K562 (cell line): ENCODE data around the gene MEIS1. TPM values are rescaled to one million over a fixed set of nuclear protein-coding genes. Genes with fewer than 3 reads are reported as not detected.

Experiments used
- ASH1L ChIP-seq: fragments of 450-650 bp; IDR thresholded peaks from 2 replicates; pipeline ENCODE4 v1.6.1; 2018; ENCODE audit warnings: borderline replicate concordance, mild to moderate bottlenecking, low read depth; ENCODE audit not compliant: partially characterized antibody
- ESRRA ChIP-seq: fragments of 450-650 bp; IDR thresholded peaks from 2 replicates; pipeline ENCODE4 v1.6.1; 2014; ENCODE audit warnings: low read depth, mild to moderate bottlenecking, moderate library complexity, borderline replicate concordance
- NR1H2 ChIP-seq: sonication (generic); formaldehyde crosslinking; IDR thresholded peaks from 2 replicates; pipeline ENCODE4 v1.4.0; 2020; ENCODE audit warnings: mild to moderate bottlenecking, missing genetic modification reagents
- RBFOX2 ChIP-seq: fragments of 200-400 bp; formaldehyde crosslinking; IDR thresholded peaks from 2 replicates; pipeline ENCODE4 v1.6.1; 2017; ENCODE audit warnings: low read depth, mild to moderate bottlenecking, low read length, moderate library complexity
- RUNX1 ChIP-seq: sonication (generic); IDR thresholded peaks from 2 replicates; pipeline ENCODE4 v1.6.1; 2016; ENCODE audit warnings: antibody characterized with exemption, low read depth
- SMARCB1 ChIP-seq: IDR thresholded peaks from 2 replicates; pipeline ENCODE4 v1.6.1; 2011; ENCODE audit warnings: improper control_type of control experiment, low read depth; ENCODE audit not compliant: insufficient read length
- WHSC1 ChIP-seq: IDR thresholded peaks from one replicate; pipeline ENCODE4 v1.6.1; 2012; ENCODE audit warnings: low read length, control low read depth, inconsistent platforms
- ZNF165 ChIP-seq: fragments of 250-450 bp; sonication (Bioruptor Pico); IDR thresholded peaks from 2 replicates; pipeline ENCODE4 v1.4.0; 2020; ENCODE audit warnings: borderline replicate concordance
- ZNF695 ChIP-seq: fragments of 450-650 bp; formaldehyde crosslinking; IDR thresholded peaks from 2 replicates; pipeline ENCODE4 v1.4.0; 2020; ENCODE audit warnings: mild to moderate bottlenecking, moderate library complexity
- polyA plus RNA-seq, 8 experiments: library from polyadenylated mRNA; depleted of rRNA in 4 of 8; stranded (reverse) in 5 of 8; unstranded in 3 of 8; fragments of >200 nt; fragmentation: Nextera tagmentation in 2 of 8; fragmentation: Illumina TruSeq in 1 of 8; extraction: Ambion mirVana in 2 of 8; extraction: Trizol in 1 of 8; gene quantifications; 2 replicates each; pipeline versions ENCODE4 v1.2.1 to v1.2.3, GENCODE V29; 2011 to 2014; ENCODE audit warnings: inconsistent platforms in 1 of 8, missing spikeins in 1 of 8
- total RNA-seq, 7 experiments: library from RNA; depleted of rRNA in 6 of 7; stranded (reverse); fragments of >200 nt in 6 of 7; fragmentation: Illumina TruSeq in 2 of 7; extraction: Trizol in 2 of 7; gene quantifications; 2 replicates each; pipeline versions ENCODE4 v1.2.1 to v1.2.3, GENCODE V29; 2011 to 2021; ENCODE audit warnings: low replicate concordance in 1 of 7
- TF ChIP-seq, protein P1 (sequence below): fragments of 250-450 bp; sonication (Bioruptor Pico); IDR thresholded peaks from 2 replicates; pipeline ENCODE4 v1.5.0; 2021; ENCODE audit warnings: mild to moderate bottlenecking, borderline replicate concordance
- TF ChIP-seq, protein P2 (sequence below): fragments of 450-650 bp; IDR thresholded peaks from 2 replicates; pipeline ENCODE4 v1.6.1; 2016; ENCODE audit warnings: antibody characterized with exemption
- TF ChIP-seq, protein P3 (sequence below): fragments of 250-450 bp; sonication (Bioruptor Pico); IDR thresholded peaks from 2 replicates; pipeline ENCODE4 v1.4.0; 2020; ENCODE audit warnings: borderline replicate concordance

MEIS1 gene
- total and polyA plus RNA-seq, 9 of the 15 experiments (the other 6 are each of a cell fraction or from before 2014, with no cell fraction given), result 2.3 to 9.0 (median 5.9) TPM

DNA sequence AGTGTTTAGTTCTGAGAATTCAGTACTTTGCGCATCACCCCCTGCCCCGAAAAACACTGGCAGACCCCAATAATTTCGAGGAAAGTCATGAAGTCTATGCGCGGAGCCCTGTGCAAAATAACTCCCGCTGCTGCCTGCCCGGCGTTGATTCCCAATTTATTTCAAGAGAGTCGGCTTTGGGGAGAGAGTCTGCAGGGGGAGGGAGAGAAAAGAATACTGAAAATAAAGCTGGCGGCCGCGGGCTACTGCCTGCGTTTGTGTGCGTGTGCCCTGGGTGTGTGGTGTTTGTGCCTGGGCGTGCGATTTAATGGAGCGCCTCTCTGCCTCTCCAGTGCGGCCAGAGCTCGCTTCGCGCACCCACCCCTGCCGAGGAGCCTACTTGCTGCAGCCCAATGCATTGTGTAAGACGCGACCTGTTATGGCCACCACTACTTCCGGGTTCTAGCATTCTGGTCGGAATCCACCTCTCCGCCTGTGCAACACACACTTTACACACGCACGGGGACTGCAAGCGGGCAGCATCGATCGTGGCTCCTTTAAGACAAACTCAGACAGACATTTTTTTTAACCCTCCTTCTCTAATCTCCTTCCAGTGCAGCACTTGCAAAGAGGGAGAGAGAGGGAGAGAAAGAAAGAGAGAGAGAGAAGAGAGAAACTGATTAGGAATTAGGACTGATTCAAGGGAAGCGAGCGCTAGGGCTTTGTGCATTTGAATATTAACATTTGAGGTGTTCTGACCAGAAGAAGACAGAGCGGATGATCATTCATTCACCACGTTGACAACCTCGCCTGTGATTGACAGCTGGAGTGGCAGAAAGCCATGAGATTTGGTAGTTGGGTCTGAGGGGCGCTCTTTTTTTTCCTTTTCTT is at the start of gene MEIS1 (continued):
- TF ChIP-seq, protein P1, sequence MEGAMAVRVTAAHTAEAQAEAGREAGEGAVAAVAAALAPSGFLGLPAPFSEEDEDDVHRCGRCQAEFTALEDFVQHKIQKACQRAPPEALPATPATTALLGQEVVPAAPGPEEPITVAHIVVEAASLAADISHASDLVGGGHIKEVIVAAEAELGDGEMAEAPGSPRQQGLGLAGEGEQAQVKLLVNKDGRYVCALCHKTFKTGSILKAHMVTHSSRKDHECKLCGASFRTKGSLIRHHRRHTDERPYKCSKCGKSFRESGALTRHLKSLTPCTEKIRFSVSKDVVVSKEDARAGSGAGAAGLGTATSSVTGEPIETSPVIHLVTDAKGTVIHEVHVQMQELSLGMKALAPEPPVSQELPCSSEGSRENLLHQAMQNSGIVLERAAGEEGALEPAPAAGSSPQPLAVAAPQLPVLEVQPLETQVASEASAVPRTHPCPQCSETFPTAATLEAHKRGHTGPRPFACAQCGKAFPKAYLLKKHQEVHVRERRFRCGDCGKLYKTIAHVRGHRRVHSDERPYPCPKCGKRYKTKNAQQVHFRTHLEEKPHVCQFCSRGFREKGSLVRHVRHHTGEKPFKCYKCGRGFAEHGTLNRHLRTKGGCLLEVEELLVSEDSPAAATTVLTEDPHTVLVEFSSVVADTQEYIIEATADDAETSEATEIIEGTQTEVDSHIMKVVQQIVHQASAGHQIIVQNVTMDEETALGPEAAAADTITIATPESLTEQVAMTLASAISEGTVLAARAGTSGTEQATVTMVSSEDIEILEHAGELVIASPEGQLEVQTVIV (CRISPR knock-in tag), result no peak
- TF ChIP-seq, protein P2, sequence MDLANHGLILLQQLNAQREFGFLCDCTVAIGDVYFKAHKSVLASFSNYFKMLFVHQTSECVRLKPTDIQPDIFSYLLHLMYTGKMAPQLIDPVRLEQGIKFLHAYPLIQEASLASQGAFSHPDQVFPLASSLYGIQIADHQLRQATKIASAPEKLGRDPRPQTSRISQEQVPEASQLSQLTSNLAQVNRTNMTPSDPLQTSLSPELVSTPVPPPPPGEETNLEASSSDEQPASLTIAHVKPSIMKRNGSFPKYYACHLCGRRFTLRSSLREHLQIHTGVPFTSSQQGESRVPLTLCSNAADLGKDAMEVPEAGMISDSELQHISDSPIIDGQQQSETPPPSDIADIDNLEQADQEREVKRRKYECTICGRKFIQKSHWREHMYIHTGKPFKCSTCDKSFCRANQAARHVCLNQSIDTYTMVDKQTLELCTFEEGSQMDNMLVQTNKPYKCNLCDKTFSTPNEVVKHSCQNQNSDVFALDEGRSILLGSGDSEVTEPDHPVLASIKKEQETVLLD, result 0 out of 2 replicates have a peak, but pooled peaks have one; percentile 20
- TF ChIP-seq SMARCB1, result no peak
- no peak for TF ChIP-seq ZNF695
- TF ChIP-seq RBFOX2, result peak; percentile 67
- no peak for TF ChIP-seq NR1H2
- no peak for TF ChIP-seq ESRRA
- TF ChIP-seq ZNF165, result no peak
- no peak for TF ChIP-seq RUNX1
- TF ChIP-seq, protein P3, sequence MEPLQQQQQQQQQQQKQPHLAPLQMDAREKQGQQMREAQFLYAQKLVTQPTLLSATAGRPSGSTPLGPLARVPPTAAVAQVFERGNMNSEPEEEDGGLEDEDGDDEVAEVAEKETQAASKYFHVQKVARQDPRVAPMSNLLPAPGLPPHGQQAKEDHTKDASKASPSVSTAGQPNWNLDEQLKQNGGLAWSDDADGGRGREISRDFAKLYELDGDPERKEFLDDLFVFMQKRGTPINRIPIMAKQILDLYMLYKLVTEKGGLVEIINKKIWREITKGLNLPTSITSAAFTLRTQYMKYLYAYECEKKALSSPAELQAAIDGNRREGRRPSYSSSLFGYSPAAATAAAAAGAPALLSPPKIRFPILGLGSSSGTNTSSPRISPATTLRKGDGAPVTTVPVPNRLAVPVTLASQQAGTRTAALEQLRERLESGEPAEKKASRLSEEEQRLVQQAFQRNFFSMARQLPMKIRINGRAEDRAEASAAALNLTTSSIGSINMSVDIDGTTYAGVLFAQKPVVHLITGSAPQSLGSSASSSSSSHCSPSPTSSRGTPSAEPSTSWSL, result no peak
- peak; percentile 77 for TF ChIP-seq ASH1L
- no peak for TF ChIP-seq WHSC1
